Muscle layer of colon (tissue), 2 donors: ENCODE data around the gene PCMT1.
"Not testable (repeated sequence)": the region's sequence is repeated elsewhere in the genome, so short reads cannot be mapped to it uniquely, and the experiment has no call there.

ENCODE experiments used
- H3K27ac ChIP-seq: one replicate; pipeline ENCODE4 v1.7.0; 2013; ENCODE audit warnings: low read depth, mild to moderate bottlenecking, low read length, moderate library complexity
- H3K27me3 ChIP-seq, 2 donors: one replicate each; pipeline ENCODE4 v1.7.0; 2013; ENCODE audit warnings: low read length in 2 of 2, mild to moderate bottlenecking in 2 of 2; ENCODE audit not compliant: insufficient read depth in 2 of 2, control insufficient read depth in 1 of 2
- H3K36me3 ChIP-seq: one replicate; pipeline ENCODE4 v1.7.0; 2013; ENCODE audit warnings: mild to moderate bottlenecking, low read length; ENCODE audit not compliant: insufficient read depth
- H3K4me1 ChIP-seq: one replicate; pipeline ENCODE4 v1.7.0; 2013; ENCODE audit warnings: mild to moderate bottlenecking, low read length; ENCODE audit not compliant: insufficient read depth
- H3K4me3 ChIP-seq, 2 donors: one replicate each; pipeline ENCODE4 v1.7.0; 2013; ENCODE audit warnings: low read length in 2 of 2, low read depth in 1 of 2, mild to moderate bottlenecking in 1 of 2, moderate library complexity in 1 of 2
- H3K9ac ChIP-seq: one replicate; pipeline ENCODE4 v1.7.0; 2013; ENCODE audit warnings: low read length
- H3K9me3 ChIP-seq: one replicate; pipeline ENCODE4 v1.7.0; 2013; ENCODE audit warnings: mild to moderate bottlenecking, low read length
- donor health status: abdominal sarcoma.
- donor health status: Adenocarcinoma of cecum.

Gene PCMT1

GRCh38 chr6:149825292-149825691 is 75.8 kb downstream of the PCMT1 start:
- Histone ChIP-seq H3K27ac (no peak overlapping the region), H3K9ac (no peak overlapping the region), H3K36me3 (peaks cover 18% of the 10 kb centered on the region)

GRCh38 chr6:149830731-149831307 is 81.3 kb downstream of the PCMT1 start:
- H3K4me1 ChIP-seq, result no peaks in the 10 kb centered on the region
- no peaks in the 10 kb centered on the region for H3K9me3 ChIP-seq
- no peaks in the 10 kb centered on the region for H3K27me3 ChIP-seq
- no peak overlapping the region for H3K9ac ChIP-seq
- H3K4me3 ChIP-seq, result no peak overlapping the region
- H3K36me3 ChIP-seq, result peaks cover 7% of the 10 kb centered on the region
- no peak overlapping the region for H3K27ac ChIP-seq

More at GRCh38 chr6:149825292-149825691, 75.8 kb downstream of the PCMT1 start:
- Histone ChIP-seq H3K4me3 (no peak overlapping the region), H3K4me1 (no peaks in the 10 kb centered on the region), H3K27me3 (no peaks in the 10 kb centered on the region), H3K9me3 (no peaks in the 10 kb centered on the region)

- no peaks in the 10 kb centered on the region for H3K9me3 ChIP-seq
- no peak overlapping the region for H3K4me3 ChIP-seq
- H3K27me3 ChIP-seq, result no peaks in the 10 kb centered on the region
- peaks cover 9% of the 10 kb centered on the region for H3K36me3 ChIP-seq
- H3K27ac ChIP-seq, result no peak overlapping the region
- H3K9ac ChIP-seq, result no peak overlapping the region
- no peaks in the 10 kb centered on the region for H3K4me1 ChIP-seq
Observed at GRCh38 chr6:149831308-149831820, 81.8 kb downstream of the PCMT1 start.

- H3K9me3 ChIP-seq, result no peaks in the 10 kb centered on the region
- peaks cover 9% of the 10 kb centered on the region for H3K36me3 ChIP-seq
- no peak overlapping the region for H3K9ac ChIP-seq
- H3K27ac ChIP-seq, result no peak overlapping the region
- H3K4me1 ChIP-seq, result no peaks in the 10 kb centered on the region
- H3K27me3 ChIP-seq, result no peaks in the 10 kb centered on the region
- no peak overlapping the region for H3K4me3 ChIP-seq
Observed at GRCh38 chr6:149833651-149834050, 84.1 kb downstream of the PCMT1 start.

- Histone ChIP-seq H3K27me3 (no peaks in the 10 kb centered on the region), H3K9ac (no peak overlapping the region), H3K27ac (no peak overlapping the region), H3K4me3 (no peak overlapping the region), H3K9me3 (no peaks in the 10 kb centered on the region), H3K36me3 (peaks cover 9% of the 10 kb centered on the region), H3K4me1 (no peaks in the 10 kb centered on the region)
Observed at GRCh38 chr6:149834513-149835481, 85.3 kb downstream of the PCMT1 start.

GRCh38 chr6:149840345-149841075 is 91.0 kb downstream of the PCMT1 start:
- no peak overlapping the region for H3K9ac ChIP-seq

GRCh38 chr6:149842331-149842730 is 92.8 kb downstream of the PCMT1 start:
- Histone ChIP-seq H3K36me3 (peaks cover 4% of the 10 kb centered on the region), H3K9me3 (no peaks in the 10 kb centered on the region)

More at GRCh38 chr6:149840345-149841075, 91.0 kb downstream of the PCMT1 start:
- H3K27me3 ChIP-seq, result no peaks in the 10 kb centered on the region
- H3K36me3 ChIP-seq, result peaks cover 13% of the 10 kb centered on the region
- H3K9me3 ChIP-seq, result no peaks in the 10 kb centered on the region
- no peak overlapping the region for H3K27ac ChIP-seq
- H3K4me3 ChIP-seq, result no peak overlapping the region
- H3K4me1 ChIP-seq, result no peaks in the 10 kb centered on the region

GRCh38 chr6:149843051-149843633 is 93.6 kb downstream of the PCMT1 start:
- Histone ChIP-seq H3K4me3 (no peak overlapping the region), H3K27me3 (no peaks in the 10 kb centered on the region), H3K9me3 (no peaks in the 10 kb centered on the region), H3K9ac (no peak overlapping the region), H3K27ac (no peak overlapping the region), H3K36me3 (peaks cover 4% of the 10 kb centered on the region), H3K4me1 (peaks cover 15% of the 10 kb centered on the region)

More at GRCh38 chr6:149842331-149842730, 92.8 kb downstream of the PCMT1 start:
- no peak overlapping the region for H3K27ac ChIP-seq
- H3K9ac ChIP-seq, result no peak overlapping the region
- H3K4me3 ChIP-seq, result no peak overlapping the region
- no peaks in the 10 kb centered on the region for H3K27me3 ChIP-seq
- peaks cover 12% of the 10 kb centered on the region for H3K4me1 ChIP-seq

GRCh38 chr6:149844036-149844435 is 94.5 kb downstream of the PCMT1 start:
- H3K9me3 ChIP-seq, H3K27me3 ChIP-seq: not testable (repeated sequence)

GRCh38 chr6:149844480-149844879 is 94.9 kb downstream of the PCMT1 start:
- Histone ChIP-seq H3K9ac (no peak overlapping the region), H3K4me1 (peaks cover 15% of the 10 kb centered on the region), H3K4me3 (no peak overlapping the region), H3K27ac (no peak overlapping the region), H3K27me3 (no peaks in the 10 kb centered on the region), H3K9me3 (no peaks in the 10 kb centered on the region), H3K36me3 (peaks cover 4% of the 10 kb centered on the region)

More at GRCh38 chr6:149844036-149844435, 94.5 kb downstream of the PCMT1 start:
- H3K36me3 ChIP-seq, H3K9ac ChIP-seq, H3K4me3 ChIP-seq, H3K27ac ChIP-seq: not testable (repeated sequence)
- peaks cover 15% of the 10 kb centered on the region for H3K4me1 ChIP-seq

GRCh38 chr6:149845549-149845948 is 96.0 kb downstream of the PCMT1 start:
- Histone ChIP-seq H3K27ac (no peak overlapping the region), H3K4me3 (no peak overlapping the region), H3K9me3 (no peaks in the 10 kb centered on the region), H3K36me3 (peaks cover 4% of the 10 kb centered on the region), H3K9ac (no peak overlapping the region), H3K4me1 (peaks cover 15% of the 10 kb centered on the region), H3K27me3 (no peaks in the 10 kb centered on the region)
